ENCODE results near the gene CTXN2. TPM values are rescaled to one million over a fixed set of nuclear protein-coding genes. Genes with fewer than 3 reads are reported as not detected.

CTXN2 gene
- total and polyA plus RNA-seq, 9 of the 15 experiments (the other 6 are each of a cell fraction or from before 2014, with no cell fraction given) = not detected

- TF ChIP-seq, protein P1, sequence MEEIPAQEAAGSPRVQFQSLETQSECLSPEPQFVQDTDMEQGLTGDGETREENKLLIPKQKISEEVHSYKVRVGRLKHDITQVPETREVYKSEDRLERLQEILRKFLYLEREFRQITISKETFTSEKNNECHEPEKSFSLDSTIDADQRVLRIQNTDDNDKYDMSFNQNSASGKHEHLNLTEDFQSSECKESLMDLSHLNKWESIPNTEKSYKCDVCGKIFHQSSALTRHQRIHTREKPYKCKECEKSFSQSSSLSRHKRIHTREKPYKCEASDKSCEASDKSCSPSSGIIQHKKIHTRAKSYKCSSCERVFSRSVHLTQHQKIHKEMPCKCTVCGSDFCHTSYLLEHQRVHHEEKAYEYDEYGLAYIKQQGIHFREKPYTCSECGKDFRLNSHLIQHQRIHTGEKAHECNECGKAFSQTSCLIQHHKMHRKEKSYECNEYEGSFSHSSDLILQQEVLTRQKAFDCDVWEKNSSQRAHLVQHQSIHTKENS (CRISPR knock-in tag; IDR thresholded peaks at IDR 0.05) = no peak
- TF ChIP-seq FOXJ3 (CRISPR knock-in tag; IDR thresholded peaks at IDR 0.05) (no peak), NCOA1 (IDR thresholded peaks at IDR 0.05; ENCODE audit: low read depth) (no peak), NR2C1 (IDR thresholded peaks at IDR 0.05) (no peak), NR2C1 (tag; IDR thresholded peaks at IDR 0.05) (no peak), ZNF277 (CRISPR knock-in tag; IDR thresholded peaks at IDR 0.05; ENCODE audit: borderline replicate concordance) (no peak)
- TF ChIP-seq, protein P2, sequence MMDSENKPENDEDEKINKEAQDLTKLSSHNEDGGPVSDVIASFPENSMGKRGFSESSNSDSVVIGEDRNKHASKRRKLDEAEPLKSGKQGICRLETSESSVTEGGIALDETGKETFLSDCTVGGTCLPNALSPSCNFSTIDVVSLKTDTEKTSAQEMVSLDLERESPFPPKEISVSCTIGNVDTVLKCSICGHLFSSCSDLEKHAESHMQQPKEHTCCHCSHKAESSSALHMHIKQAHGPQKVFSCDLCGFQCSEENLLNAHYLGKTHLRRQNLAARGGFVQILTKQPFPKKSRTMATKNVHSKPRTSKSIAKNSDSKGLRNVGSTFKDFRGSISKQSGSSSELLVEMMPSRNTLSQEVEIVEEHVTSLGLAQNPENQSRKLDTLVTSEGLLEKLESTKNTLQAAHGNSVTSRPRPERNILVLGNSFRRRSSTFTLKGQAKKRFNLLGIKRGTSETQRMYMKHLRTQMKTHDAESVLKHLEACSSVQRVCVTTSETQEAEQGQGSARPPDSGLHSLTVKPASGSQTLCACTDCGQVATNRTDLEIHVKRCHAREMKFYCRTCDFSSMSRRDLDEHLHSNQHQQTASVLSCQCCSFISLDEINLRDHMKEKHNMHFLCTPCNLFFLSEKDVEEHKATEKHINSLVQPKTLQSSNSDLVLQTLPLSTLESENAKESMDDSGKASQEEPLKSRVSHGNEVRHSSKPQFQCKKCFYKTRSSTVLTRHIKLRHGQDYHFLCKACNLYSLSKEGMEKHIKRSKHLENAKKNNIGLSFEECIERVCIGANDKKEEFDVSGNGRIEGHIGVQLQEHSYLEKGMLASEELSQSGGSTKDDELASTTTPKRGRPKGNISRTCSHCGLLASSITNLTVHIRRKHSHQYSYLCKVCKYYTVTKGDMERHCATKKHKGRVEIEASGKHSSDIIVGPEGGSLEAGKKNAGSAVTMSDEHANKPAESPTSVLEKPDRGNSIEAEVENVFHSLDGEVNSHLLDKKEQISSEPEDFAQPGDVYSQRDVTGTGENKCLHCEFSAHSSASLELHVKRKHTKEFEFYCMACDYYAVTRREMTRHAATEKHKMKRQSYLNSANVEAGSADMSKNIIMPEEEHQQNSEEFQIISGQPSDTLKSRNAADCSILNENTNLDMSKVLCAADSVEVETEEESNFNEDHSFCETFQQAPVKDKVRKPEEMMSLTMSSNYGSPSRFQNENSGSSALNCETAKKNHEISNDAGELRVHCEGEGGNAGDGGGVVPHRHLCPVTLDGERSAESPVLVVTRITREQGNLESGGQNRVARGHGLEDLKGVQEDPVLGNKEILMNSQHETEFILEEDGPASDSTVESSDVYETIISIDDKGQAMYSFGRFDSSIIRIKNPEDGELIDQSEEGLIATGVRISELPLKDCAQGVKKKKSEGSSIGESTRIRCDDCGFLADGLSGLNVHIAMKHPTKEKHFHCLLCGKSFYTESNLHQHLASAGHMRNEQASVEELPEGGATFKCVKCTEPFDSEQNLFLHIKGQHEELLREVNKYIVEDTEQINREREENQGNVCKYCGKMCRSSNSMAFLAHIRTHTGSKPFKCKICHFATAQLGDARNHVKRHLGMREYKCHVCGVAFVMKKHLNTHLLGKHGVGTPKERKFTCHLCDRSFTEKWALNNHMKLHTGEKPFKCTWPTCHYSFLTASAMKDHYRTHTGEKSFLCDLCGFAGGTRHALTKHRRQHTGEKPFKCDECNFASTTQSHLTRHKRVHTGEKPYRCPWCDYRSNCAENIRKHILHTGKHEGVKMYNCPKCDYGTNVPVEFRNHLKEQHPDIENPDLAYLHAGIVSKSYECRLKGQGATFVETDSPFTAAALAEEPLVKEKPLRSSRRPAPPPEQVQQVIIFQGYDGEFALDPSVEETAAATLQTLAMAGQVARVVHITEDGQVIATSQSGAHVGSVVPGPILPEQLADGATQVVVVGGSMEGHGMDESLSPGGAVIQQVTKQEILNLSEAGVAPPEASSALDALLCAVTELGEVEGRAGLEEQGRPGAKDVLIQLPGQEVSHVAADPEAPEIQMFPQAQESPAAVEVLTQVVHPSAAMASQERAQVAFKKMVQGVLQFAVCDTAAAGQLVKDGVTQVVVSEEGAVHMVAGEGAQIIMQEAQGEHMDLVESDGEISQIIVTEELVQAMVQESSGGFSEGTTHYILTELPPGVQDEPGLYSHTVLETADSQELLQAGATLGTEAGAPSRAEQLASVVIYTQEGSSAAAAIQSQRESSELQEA (IDR thresholded peaks at IDR 0.05; ENCODE audit: low read depth) = no peak
Measured at GRCh38 chr15:48248414-48248813, 56.9 kb downstream of the CTXN2 start (continued).

Measured in K562 (cell line).